KOPT-K1 (cell line): ENCODE measurements around the gene SPTBN2.
"Not testable (repeated sequence)": the region's sequence is repeated elsewhere in the genome, so short reads cannot be mapped to it uniquely, and the experiment has no call there.

Experiments
- H3K27ac ChIP-seq: fragments of 200-600 bp; sonication (generic); 2 replicates; pipeline ENCODE4 v1.5.1; 2016; ENCODE audit warnings: antibody characterized with exemption, mild to moderate bottlenecking, low read depth, low read length; ENCODE audit not compliant: poor library complexity, severe bottlenecking
- H3K36me3 ChIP-seq: fragments of 200-600 bp; sonication (generic); 2 replicates; pipeline ENCODE4 v1.5.1; 2017; ENCODE audit warnings: antibody characterized with exemption, mild to moderate bottlenecking, low read length, moderate library complexity; ENCODE audit not compliant: insufficient read depth
- H3K9me3 ChIP-seq: fragments of 200-600 bp; sonication (generic); 2 replicates; pipeline ENCODE4 v1.5.1; 2017; ENCODE audit warnings: antibody characterized with exemption, low read length, mild to moderate bottlenecking; ENCODE audit not compliant: insufficient read depth, poor library complexity, severe bottlenecking

SPTBN2 gene

DNA sequence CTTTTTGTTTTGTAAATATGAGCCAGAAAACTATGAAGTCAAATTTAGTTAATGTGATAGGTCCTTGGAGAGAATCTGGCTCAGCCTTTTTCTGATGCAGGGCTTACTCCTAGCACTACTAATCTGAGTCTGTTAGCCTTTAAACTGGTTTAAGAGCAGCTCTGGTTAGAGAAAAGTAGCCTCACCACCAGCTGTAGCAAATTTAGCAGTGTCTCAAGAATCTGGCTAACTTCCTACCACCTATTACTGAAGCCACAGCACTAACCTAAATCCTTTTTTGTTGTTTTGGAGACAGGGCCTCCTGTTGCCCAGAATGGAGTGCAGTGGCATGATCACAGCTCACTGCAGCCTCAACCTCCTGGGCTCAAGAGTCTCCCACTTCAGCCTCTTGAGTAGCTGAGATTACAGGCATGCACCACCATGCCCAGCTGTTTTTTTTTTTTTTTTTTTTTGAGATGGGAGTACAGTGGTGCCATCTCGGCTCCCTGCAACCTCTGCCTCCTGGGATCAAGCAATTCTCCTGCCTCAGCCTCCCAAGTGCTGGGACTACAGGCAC lies 65.2 kb downstream of the SPTBN2 start:
- Histone ChIP-seq H3K36me3 (peaks cover 99% of the 10 kb centered on the region), H3K9me3 (no peaks in the 10 kb centered on the region), H3K27ac (no peak overlapping the region)

DNA sequence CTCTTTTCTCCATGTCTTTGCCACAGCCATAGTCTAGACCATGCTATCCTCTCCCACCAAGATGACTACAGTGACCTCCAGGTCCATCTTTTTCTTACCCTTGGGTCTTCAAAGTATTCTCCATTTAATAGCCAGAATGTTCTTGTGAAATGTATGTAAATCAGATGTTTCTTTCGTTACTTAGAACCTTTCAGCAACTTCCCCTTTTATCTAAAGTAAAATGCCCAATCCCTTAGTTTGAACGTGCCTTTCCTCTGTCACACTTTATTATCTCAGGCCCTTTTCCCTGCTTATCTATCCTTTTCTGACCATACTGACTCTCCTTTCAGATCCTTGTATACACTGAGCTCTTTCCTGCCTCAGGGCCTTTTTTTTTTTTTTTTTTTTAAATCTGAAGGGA lies 69.3 kb downstream of the SPTBN2 start:
- Histone ChIP-seq H3K27ac (no peak overlapping the region), H3K36me3 (peaks cover 95% of the 10 kb centered on the region), H3K9me3 (no peaks in the 10 kb centered on the region)

DNA sequence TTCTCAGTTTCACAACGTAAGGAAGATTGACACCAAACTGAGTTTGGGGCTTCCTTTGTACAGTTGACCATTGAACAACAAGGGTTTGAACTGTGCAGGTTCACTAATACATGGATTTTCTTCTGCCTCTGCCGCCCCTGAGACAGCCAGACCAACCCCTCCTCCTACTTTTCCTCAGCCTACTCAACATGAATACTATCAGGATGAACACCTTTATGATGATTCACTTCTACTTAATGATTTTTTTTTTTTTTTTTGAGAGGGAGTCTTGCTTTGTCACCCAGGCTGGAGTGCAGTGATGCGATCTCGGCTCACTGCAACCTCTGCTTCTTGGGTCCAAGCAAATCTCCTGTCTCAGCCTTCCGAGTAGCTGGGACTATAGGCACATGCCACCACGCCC lies 75.9 kb downstream of the SPTBN2 start:
- no peak overlapping the region for H3K27ac ChIP-seq
- peaks cover 97% of the 10 kb centered on the region for H3K36me3 ChIP-seq

DNA sequence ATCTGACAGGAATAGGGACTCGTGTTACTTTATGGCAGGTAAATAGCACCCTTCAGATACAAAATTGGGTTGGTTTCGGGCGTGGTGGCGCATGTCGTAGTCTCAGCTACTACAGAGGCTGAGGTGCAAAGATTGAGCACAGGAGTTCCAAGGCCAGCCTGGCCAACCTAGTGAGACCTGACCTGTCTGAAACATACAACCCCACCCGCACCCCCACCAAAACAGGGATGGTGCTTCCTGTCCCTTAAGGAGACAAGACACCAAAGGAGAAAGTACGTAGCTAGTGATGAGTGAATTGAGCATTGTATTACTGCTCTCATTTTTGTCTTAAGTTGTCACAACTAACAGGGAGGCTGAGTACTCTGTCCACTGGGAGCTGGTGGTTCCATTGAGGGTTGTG lies 76.4 kb downstream of the SPTBN2 start:
- no peaks in the 10 kb centered on the region for H3K9me3 ChIP-seq
- peaks cover 97% of the 10 kb centered on the region for H3K36me3 ChIP-seq
- no peak overlapping the region for H3K27ac ChIP-seq

More for the DNA sequence above, 75.9 kb downstream of the SPTBN2 start:
- H3K9me3 ChIP-seq: no peaks in the 10 kb centered on the region

DNA sequence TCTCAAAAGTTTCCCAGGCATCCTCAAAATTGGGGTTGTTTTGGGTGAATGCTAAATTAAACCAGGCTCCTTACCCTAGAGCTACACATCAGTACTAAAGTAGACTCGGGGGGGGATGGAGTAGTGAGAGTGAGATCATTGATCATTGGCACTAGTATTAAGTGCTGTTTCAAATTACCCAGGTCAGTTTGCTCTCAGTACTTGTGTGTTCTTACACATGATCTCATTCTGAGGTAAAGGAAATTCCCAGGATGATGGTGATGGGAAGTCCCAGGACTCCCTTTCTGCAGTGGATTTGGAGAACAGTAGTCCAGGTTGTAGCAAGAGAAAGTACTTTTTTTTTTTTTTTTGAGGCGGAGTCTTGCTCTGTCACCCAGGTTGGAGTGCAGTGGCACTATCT lies 78.0 kb downstream of the SPTBN2 start:
- Histone ChIP-seq H3K27ac (no peak overlapping the region), H3K36me3 (peaks cover 98% of the 10 kb centered on the region), H3K9me3 (no peaks in the 10 kb centered on the region)

DNA sequence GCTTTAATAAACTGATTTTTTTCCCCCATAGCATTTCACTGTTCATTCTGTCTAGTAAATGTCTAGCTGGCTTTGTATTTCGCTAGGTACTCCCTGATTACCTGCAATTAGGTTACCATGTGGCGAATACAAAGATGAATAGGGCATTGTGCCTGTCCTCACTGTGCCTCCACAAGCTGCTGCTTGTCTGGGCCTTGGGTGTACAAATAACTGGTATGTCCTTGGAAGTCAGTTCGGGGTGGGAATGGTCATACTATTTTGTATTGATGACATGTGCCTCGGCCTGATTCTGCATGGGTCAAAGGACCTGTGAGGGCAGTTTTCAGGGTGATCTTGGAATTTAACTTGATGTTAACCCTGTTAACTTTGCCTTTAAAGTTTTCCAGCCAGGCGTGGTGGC lies 79.1 kb downstream of the SPTBN2 start:
- Histone ChIP-seq H3K27ac (no peak overlapping the region), H3K36me3 (peaks cover 99% of the 10 kb centered on the region), H3K9me3 (no peaks in the 10 kb centered on the region)

DNA sequence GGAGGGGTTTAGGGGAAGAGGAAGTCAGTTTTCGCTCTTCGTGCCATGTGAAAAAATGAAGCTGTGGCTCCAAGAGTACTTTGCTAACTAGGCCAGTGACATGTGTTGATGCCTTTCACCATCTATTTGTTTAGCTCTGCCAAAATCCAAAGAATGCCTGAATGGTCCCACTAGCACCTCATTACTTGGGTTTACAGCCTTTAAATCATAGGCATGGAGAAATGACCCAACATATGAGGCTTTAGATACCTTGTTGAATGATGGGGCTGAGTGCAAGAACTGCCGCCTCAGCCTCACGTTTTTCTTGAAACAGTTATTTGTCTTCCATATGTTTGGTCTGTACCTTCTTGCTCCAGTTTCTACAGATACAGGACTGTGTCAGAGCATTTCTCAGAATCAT lies 82.2 kb downstream of the SPTBN2 start:
- Histone ChIP-seq H3K9me3 (no peaks in the 10 kb centered on the region), H3K27ac (no peak overlapping the region), H3K36me3 (peaks cover 100% of the 10 kb centered on the region)

DNA sequence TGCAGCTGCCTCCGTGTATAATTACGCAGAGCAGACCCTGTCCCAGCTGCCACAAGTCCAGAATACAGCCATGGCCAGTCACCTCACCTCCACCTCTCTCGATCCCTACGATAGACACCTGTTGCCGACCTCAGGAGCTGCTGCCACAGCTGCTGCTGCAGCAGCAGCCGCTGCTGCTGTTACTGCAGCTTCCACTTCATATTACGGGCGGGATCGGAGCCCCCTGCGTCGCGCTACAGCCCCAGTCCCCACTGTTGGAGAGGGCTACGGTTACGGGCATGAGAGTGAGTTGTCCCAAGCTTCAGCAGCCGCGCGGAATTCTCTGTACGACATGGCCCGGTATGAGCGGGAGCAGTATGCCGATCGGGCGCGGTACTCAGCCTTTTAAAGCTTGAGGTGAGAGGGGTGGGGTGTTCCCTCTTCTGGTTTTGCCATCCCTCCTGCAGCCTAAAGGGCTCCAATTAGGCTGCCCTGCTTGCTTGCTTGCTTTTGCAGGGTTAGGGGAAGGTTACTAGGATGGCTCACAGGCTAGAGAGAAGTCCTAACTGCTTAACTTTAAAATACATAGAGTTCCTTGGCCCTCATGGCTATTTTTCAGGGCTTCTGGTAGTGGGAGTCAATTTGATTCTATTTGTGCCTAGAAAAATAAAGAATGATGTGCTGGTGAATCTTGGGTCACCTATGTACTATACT lies 85.1 kb downstream of the SPTBN2 start:
- Histone ChIP-seq H3K9me3 (no peaks in the 10 kb centered on the region), H3K36me3 (peaks cover 99% of the 10 kb centered on the region)

DNA sequence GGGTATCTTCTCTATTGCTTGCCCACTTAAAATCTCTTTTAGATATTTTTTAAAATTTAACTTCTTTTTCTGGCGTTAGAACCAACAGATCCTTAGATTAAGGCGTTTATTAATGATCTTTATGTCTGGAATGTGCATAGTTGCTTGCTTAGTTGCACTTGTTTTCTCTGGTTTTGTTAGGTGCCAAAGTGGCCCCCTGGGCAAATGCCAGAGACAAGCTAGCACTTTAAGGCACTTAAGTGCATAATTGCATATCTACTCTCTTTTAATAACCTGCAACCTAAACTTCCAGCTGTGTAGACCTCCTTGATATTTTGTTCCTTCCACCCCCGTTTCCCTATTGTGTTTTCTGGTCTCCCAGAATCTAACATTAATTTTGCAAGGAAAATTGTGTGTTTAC lies 87.2 kb downstream of the SPTBN2 start:
- no peak overlapping the region for H3K27ac ChIP-seq
- H3K36me3 ChIP-seq: peaks cover 84% of the 10 kb centered on the region
- no peaks in the 10 kb centered on the region for H3K9me3 ChIP-seq

More for the DNA sequence above, 85.1 kb downstream of the SPTBN2 start:
- no peak overlapping the region for H3K27ac ChIP-seq

DNA sequence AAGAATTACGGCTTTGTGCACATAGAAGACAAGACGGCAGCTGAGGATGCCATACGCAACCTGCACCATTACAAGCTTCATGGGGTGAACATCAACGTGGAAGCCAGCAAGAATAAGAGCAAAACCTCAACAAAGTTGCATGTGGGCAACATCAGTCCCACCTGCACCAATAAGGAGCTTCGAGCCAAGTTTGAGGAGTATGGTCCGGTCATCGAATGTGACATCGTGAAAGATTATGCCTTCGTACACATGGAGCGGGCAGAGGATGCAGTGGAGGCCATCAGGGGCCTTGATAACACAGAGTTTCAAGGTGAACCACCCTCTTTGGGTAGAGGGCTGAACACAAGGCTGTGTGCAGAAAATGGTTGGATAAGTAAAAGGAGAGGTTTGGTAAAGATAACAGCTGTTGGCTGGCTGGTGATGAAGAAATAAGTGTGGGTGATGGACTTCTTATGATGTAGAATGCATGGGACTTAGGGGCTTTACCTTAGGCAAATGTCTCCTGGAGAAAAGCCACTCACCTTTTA lies 89.1 kb downstream of the SPTBN2 start:
- H3K27ac ChIP-seq: peak overlapping the region; percentile 82
- peaks cover 82% of the 10 kb centered on the region for H3K36me3 ChIP-seq
- H3K9me3 ChIP-seq: not testable (repeated sequence)

DNA sequence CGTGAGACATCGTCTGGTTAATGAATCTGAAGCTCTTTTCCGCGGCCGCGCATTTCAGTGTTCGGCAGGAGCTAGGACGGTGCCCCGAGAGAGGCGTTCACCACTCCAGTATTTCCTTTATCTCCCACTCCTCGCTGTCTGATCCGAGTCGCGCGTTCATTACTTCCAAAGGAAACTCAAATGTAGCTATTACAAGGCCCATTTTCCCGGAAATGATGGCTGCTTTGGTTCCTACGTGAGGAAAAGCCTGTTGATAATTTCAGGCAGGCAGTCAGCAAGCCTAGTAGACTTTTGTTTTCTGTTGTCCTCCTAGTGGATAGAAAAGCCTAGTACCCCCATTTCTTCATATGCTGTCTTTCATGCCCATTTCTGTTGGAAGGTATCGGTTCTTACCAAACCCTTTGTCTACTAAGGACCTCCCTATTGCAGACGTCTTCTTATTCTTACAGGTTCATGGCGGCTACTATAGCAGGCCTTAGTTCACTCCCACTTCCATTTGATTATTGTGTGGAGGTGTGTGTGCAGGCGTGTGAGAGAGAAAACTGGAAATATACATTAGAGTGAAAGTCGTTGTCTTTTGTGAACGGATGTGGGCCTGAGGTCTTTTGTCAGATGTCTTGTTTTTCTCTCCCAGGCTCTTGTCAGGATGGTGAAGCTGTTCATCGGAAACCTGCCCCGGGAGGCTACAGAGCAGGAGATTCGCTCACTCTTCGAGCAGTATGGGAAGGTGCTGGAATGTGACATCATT lies 89.8 kb downstream of the SPTBN2 start:
- Histone ChIP-seq H3K27ac (peak overlapping the region; percentile 82), H3K9me3 (no peaks in the 10 kb centered on the region), H3K36me3 (peaks cover 82% of the 10 kb centered on the region)

DNA sequence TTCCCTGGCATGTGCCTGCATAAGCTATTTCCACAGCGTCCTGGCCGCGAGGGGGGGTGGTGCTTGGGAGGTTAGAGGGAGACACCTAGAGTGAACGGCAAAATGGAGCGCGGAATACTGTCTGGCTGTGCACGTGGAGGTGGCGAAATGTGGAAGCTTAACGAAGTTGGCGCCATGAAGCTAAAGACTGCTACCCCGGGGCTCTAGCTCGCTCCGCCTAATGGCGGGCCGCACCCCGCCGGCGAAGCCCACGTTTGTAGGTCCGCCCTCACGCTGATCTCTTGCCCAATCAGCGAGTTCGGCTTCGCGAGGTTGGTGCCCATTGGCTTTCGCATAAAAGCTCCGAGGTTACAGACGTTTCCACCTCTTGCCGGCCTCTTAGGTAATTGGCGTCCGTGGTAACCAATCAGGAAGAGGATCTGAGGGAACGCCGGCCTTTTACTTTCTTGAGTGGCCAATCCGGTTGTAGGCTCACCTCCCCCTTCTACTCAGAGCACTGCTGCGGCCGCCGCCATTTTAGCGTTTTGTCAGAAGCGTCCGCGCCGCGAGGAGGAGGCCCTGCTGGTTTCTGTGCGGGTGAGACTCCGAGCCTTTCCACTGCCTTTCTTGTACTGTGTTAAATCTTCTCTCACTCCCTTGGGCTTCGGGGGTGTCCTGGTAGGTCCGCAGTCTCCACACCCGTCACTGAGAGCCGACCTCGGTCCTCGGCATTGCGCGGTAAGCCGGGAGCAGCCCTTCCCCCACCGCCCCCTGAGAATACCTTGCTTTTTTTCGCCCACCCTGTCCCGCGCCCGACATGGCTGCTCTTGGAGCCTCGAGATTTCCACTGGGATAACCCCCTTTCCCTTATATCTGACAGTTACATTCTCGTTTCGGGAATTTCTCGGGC lies 90.6 kb downstream of the SPTBN2 start, which contains the start of gene RBM4:
RBM4 (plus strand) TSS at position 527 of the 889 bp plus-strand sequence. CDS start 1,009 bp downstream, outside the sequence.
- Histone ChIP-seq H3K27ac (peak within 1 kb of the TSS; percentile 82), H3K36me3 (peaks cover 82% of the 10 kb centered on the region), H3K9me3 (no peaks in the 10 kb centered on the region)

DNA sequence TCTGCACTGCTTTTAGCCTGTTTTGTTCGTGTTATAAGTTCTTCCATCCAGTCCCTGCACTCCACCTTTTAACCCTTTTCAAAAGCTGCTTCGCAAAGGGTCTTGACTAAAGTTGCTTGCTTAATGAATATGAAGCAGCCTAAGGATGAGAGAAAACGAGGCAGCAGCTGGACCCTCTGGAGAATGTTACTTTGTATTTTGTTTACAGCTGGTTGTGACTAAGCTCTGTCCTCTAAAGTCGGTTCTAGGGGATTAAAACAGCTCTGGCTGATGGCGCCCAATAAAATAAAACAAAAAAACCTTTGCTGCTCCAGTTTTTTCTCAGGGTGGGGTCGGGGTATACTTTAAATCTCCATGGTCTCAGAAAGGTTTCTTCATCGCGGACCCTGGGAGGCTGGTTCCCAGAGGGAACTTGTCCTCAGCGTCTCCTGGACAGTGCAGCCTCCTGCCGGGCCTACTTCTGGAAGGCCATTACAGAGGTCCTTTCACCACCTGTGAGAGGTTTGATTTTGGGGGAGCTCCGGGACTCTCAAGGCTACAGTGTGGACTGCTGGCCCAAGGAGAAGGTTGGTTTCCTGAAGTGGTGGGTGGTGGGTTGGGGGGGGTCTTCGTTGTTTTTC lies 91.3 kb downstream of the SPTBN2 start:
- peak overlapping the region; percentile 82 for H3K27ac ChIP-seq
- peaks cover 82% of the 10 kb centered on the region for H3K36me3 ChIP-seq
- no peaks in the 10 kb centered on the region for H3K9me3 ChIP-seq

DNA sequence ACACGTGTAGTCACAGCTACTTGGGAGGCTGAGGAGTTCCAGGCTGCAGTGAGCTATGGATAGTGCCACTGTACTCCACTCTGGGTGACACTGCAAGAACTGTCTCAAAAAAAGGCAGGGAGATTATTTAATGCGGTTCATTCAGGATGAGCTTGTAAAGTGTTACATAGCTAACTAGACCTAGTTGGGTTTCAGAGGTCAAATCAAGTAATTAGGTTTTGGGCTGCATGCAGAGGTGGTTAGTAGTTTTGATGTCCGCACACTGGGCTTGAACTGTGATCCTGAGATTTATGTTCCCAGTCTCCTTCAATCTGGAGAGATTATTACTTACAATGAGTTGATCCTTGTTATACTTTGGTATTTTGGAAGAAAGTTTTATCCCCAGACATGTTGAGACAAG lies 92.6 kb downstream of the SPTBN2 start:
- H3K9me3 ChIP-seq: no peaks in the 10 kb centered on the region
- H3K27ac ChIP-seq: no peak overlapping the region
- H3K36me3 ChIP-seq: peaks cover 82% of the 10 kb centered on the region
